Measurements from ENCODE around the gene SPAG16. TPM values are rescaled to one million over a fixed set of nuclear protein-coding genes. Genes with fewer than 3 reads are reported as not detected.
A peak's percentile ranks its signal among the peaks of the same experiment; 100 is the strongest.

SPAG16 gene
- total RNA-seq, 1 experiment from 2014 or later = 16.6 TPM

- DNase-seq (ENCODE audit: low read depth) = no peak
Measured at GRCh38 chr2:214378455-214379103, 1094.3 kb downstream of the SPAG16 start.

GRCh38 chr2:214379227-214379626, 1095.0 kb downstream of the SPAG16 start:
- DNase-seq (ENCODE audit: low read depth) = no peak

GRCh38 chr2:214380681-214381080, 1096.4 kb downstream of the SPAG16 start:
- no peak for DNase-seq (ENCODE audit: low read depth)

- no peak for DNase-seq (ENCODE audit: low read depth)
Measured at GRCh38 chr2:214382229-214382628, 1098.0 kb downstream of the SPAG16 start.

GRCh38 chr2:214386720-214387119, 1102.5 kb downstream of the SPAG16 start:
- DNase-seq (ENCODE audit: low read depth) = no peak

- no peak for DNase-seq (ENCODE audit: low read depth)
Measured at GRCh38 chr2:214389334-214389733, 1105.1 kb downstream of the SPAG16 start.

- no peak for DNase-seq (ENCODE audit: low read depth)
Measured at GRCh38 chr2:214393796-214394195, 1109.5 kb downstream of the SPAG16 start.

- no peak for DNase-seq (ENCODE audit: low read depth)
Measured at GRCh38 chr2:214395040-214395439, 1110.8 kb downstream of the SPAG16 start.

GRCh38 chr2:214401580-214401979, 1117.3 kb downstream of the SPAG16 start:
- no peak for DNase-seq (ENCODE audit: low read depth)

- DNase-seq (ENCODE audit: low read depth) = no peak
Measured at GRCh38 chr2:214410128-214410775, 1126.0 kb downstream of the SPAG16 start.

GRCh38 chr2:214410918-214411554, 1126.8 kb downstream of the SPAG16 start, which contains the start of gene VWC2L:
Gene VWC2L, plus strand, starts transcription at chr2:214411054. Its CDS starts 3,140 bp downstream, at chr2:214414194.
- DNase-seq (ENCODE audit: low read depth) = peak; percentile 1

GRCh38 chr2:214412679-214413078, 1128.4 kb downstream of the SPAG16 start:
- no peak for DNase-seq (ENCODE audit: low read depth)

GRCh38 chr2:214436470-214436869, 1152.2 kb downstream of the SPAG16 start:
- no peak for DNase-seq (ENCODE audit: low read depth)

- no peak for DNase-seq (ENCODE audit: low read depth)
Measured at GRCh38 chr2:214450118-214450894, 1166.0 kb downstream of the SPAG16 start.

GRCh38 chr2:214451516-214452275, 1167.4 kb downstream of the SPAG16 start:
- no peak for DNase-seq (ENCODE audit: low read depth)

Other genes with a start within 250 kb of the SPAG16 start
- 0.60 and 1.4 TPM in 2 replicates for gene IKZF2, start 132.9 kb upstream of the SPAG16 start, total RNA-seq (2014; rRNA removed; shearing (Covaris generic))